Activated T-helper 17 cell treated with anti-CD3 and anti-CD28 coated beads, Interleukin-2, amount 50 U/mL, for 72 hours (primary cell): ENCODE results near the gene FALEC. TPM values are rescaled to one million over a fixed set of nuclear protein-coding genes. Genes with fewer than 3 reads are reported as not detected.

Source experiments
- ATAC-seq: fragments of 150-1000 bp; cut with Tn5 transposase; replicated peaks from 2 replicates; pipeline ENCODE4 v1.10.0; 2021; ENCODE audit warnings: mild to moderate bottlenecking, moderate library complexity
- H3K27ac Mint-ChIP-seq: one replicate; pipeline ENCODE4 v1.8.0; 2022; ENCODE audit warnings: mixed read lengths
- H3K27me3 Mint-ChIP-seq: one replicate; pipeline ENCODE4 v1.8.0; 2022; ENCODE audit warnings: mixed read lengths
- H3K36me3 Mint-ChIP-seq: one replicate; pipeline ENCODE4 v1.8.0; 2022; ENCODE audit warnings: low read depth, mild to moderate bottlenecking, mixed read lengths
- H3K4me1 Mint-ChIP-seq: one replicate; pipeline ENCODE4 v1.8.0; 2022; ENCODE audit warnings: mixed read lengths
- H3K4me3 Mint-ChIP-seq: one replicate; pipeline ENCODE4 v1.8.0; 2022; ENCODE audit warnings: mild to moderate bottlenecking, mixed read lengths
- H3K9me3 Mint-ChIP-seq: one replicate; pipeline ENCODE4 v1.8.0; 2022; ENCODE audit warnings: mixed read lengths
- total RNA-seq, 2 donors: library from RNA; stranded (reverse); gene quantifications; one replicate each; pipeline ENCODE4 v1.2.3, GENCODE V29; 2022

The FALEC gene
- total RNA-seq, 2 donors from 2014 or later: 1.2 TPM; not detected in 1

GRCh38 chr1:150521196-150521968 is 5.8 kb downstream of the FALEC start:
- no peak overlapping the region for H3K27ac Mint-ChIP-seq
- peaks cover 3% of the 10 kb centered on the region for H3K4me1 Mint-ChIP-seq
- ATAC-seq: no peak
- H3K36me3 Mint-ChIP-seq: no peaks in the 10 kb centered on the region
- H3K9me3 Mint-ChIP-seq: no peaks in the 10 kb centered on the region
- H3K4me3 Mint-ChIP-seq: no peak overlapping the region
- no peaks in the 10 kb centered on the region for H3K27me3 Mint-ChIP-seq

- ATAC-seq: no peak
- no peaks in the 10 kb centered on the region for H3K27me3 Mint-ChIP-seq
- no peak overlapping the region for H3K4me3 Mint-ChIP-seq
These were observed 9.8 kb downstream of the FALEC start for GRCh38 chr1:150525348-150525747.

GRCh38 chr1:150528196-150528595 is 12.6 kb downstream of the FALEC start:
- Mint-ChIP-seq H3K4me1 (no peaks in the 10 kb centered on the region), H3K36me3 (no peaks in the 10 kb centered on the region), H3K27ac (no peak overlapping the region), H3K4me3 (no peak overlapping the region), H3K27me3 (no peaks in the 10 kb centered on the region), H3K9me3 (no peaks in the 10 kb centered on the region)
- ATAC-seq: no peak

More at GRCh38 chr1:150525348-150525747, 9.8 kb downstream of the FALEC start:
- Mint-ChIP-seq H3K36me3 (no peaks in the 10 kb centered on the region), H3K27ac (no peak overlapping the region), H3K4me1 (no peaks in the 10 kb centered on the region), H3K9me3 (no peaks in the 10 kb centered on the region)

GRCh38 chr1:150529017-150529416 is 13.5 kb downstream of the FALEC start:
- no peak for ATAC-seq
- Mint-ChIP-seq H3K9me3 (no peaks in the 10 kb centered on the region), H3K36me3 (no peaks in the 10 kb centered on the region), H3K27ac (no peak overlapping the region), H3K27me3 (no peaks in the 10 kb centered on the region), H3K4me3 (no peak overlapping the region), H3K4me1 (no peaks in the 10 kb centered on the region)

GRCh38 chr1:150530491-150531159 is 15.1 kb downstream of the FALEC start:
- no peaks in the 10 kb centered on the region for H3K4me1 Mint-ChIP-seq
- H3K27ac Mint-ChIP-seq: no peak overlapping the region
- H3K4me3 Mint-ChIP-seq: no peak overlapping the region
- no peaks in the 10 kb centered on the region for H3K36me3 Mint-ChIP-seq
- no peaks in the 10 kb centered on the region for H3K9me3 Mint-ChIP-seq
- no peaks in the 10 kb centered on the region for H3K27me3 Mint-ChIP-seq
- no peak for ATAC-seq

- no peak overlapping the region for H3K4me3 Mint-ChIP-seq
- H3K36me3 Mint-ChIP-seq: no peaks in the 10 kb centered on the region
- no peak overlapping the region for H3K27ac Mint-ChIP-seq
- H3K4me1 Mint-ChIP-seq: no peaks in the 10 kb centered on the region
- H3K27me3 Mint-ChIP-seq: peaks cover 3% of the 10 kb centered on the region
- ATAC-seq: no peak
- H3K9me3 Mint-ChIP-seq: no peaks in the 10 kb centered on the region
These were observed 17.3 kb downstream of the FALEC start for GRCh38 chr1:150532860-150533259.

GRCh38 chr1:150534002-150534401 is 18.4 kb downstream of the FALEC start:
- H3K27me3 Mint-ChIP-seq: peaks cover 7% of the 10 kb centered on the region
- ATAC-seq: no peak
- no peaks in the 10 kb centered on the region for H3K4me1 Mint-ChIP-seq
- H3K4me3 Mint-ChIP-seq: no peak overlapping the region
- no peaks in the 10 kb centered on the region for H3K9me3 Mint-ChIP-seq
- H3K27ac Mint-ChIP-seq: no peak overlapping the region
- H3K36me3 Mint-ChIP-seq: no peaks in the 10 kb centered on the region

GRCh38 chr1:150535511-150536287 is 20.1 kb downstream of the FALEC start:
- H3K36me3 Mint-ChIP-seq: no peaks in the 10 kb centered on the region
- H3K4me1 Mint-ChIP-seq: no peaks in the 10 kb centered on the region
- peaks cover 7% of the 10 kb centered on the region for H3K27me3 Mint-ChIP-seq
- no peaks in the 10 kb centered on the region for H3K9me3 Mint-ChIP-seq
- no peak for ATAC-seq
- H3K4me3 Mint-ChIP-seq: no peak overlapping the region
- H3K27ac Mint-ChIP-seq: peak overlapping the region; percentile 17

- Mint-ChIP-seq H3K27ac (peak overlapping the region; percentile 17), H3K4me3 (no peak overlapping the region)
These were observed 21.5 kb downstream of the FALEC start for GRCh38 chr1:150536836-150537731.

GRCh38 chr1:150537732-150538684 is 22.5 kb downstream of the FALEC start:
- no peak overlapping the region for H3K27ac Mint-ChIP-seq
- no peaks in the 10 kb centered on the region for H3K4me1 Mint-ChIP-seq
- H3K9me3 Mint-ChIP-seq: no peaks in the 10 kb centered on the region
- no peaks in the 10 kb centered on the region for H3K36me3 Mint-ChIP-seq
- H3K4me3 Mint-ChIP-seq: no peak overlapping the region
- peaks cover 7% of the 10 kb centered on the region for H3K27me3 Mint-ChIP-seq
- ATAC-seq: no peak

More at GRCh38 chr1:150536836-150537731, 21.5 kb downstream of the FALEC start:
- H3K4me1 Mint-ChIP-seq: no peaks in the 10 kb centered on the region
- no peaks in the 10 kb centered on the region for H3K9me3 Mint-ChIP-seq
- H3K36me3 Mint-ChIP-seq: no peaks in the 10 kb centered on the region
- H3K27me3 Mint-ChIP-seq: peaks cover 7% of the 10 kb centered on the region
- ATAC-seq: no peak

GRCh38 chr1:150543500-150544143 is 28.1 kb downstream of the FALEC start:
- peaks cover 7% of the 10 kb centered on the region for H3K27me3 Mint-ChIP-seq
- no peaks in the 10 kb centered on the region for H3K9me3 Mint-ChIP-seq
- ATAC-seq: no peak
- H3K36me3 Mint-ChIP-seq: no peaks in the 10 kb centered on the region
- no peaks in the 10 kb centered on the region for H3K4me1 Mint-ChIP-seq
- no peak overlapping the region for H3K27ac Mint-ChIP-seq
- H3K4me3 Mint-ChIP-seq: no peak overlapping the region

- peaks cover 4% of the 10 kb centered on the region for H3K27me3 Mint-ChIP-seq
- no peak for ATAC-seq
- no peaks in the 10 kb centered on the region for H3K4me1 Mint-ChIP-seq
- H3K27ac Mint-ChIP-seq: no peak overlapping the region
- no peaks in the 10 kb centered on the region for H3K36me3 Mint-ChIP-seq
- no peaks in the 10 kb centered on the region for H3K9me3 Mint-ChIP-seq
- H3K4me3 Mint-ChIP-seq: no peak overlapping the region
These were observed 28.7 kb downstream of the FALEC start for GRCh38 chr1:150544204-150544603.
